SJSA1 (cell line): ENCODE results near the gene CNTNAP2. TPM values are rescaled to one million over a fixed set of nuclear protein-coding genes. Genes with fewer than 3 reads are reported as not detected.

Source experiments
- DNase-seq, 2 experiments: peaks; one replicate each; pipeline ENCODE4 v3.0.0-alpha.2; 2015 to 2020; ENCODE audit warnings: low spot score in 2 of 2, low read depth in 1 of 2
- H3K27ac ChIP-seq: fragments of 250-450 bp; sonication (Bioruptor Pico); 2 replicates; pipeline ENCODE4 v1.5.1; 2020; ENCODE audit warnings: mild to moderate bottlenecking, moderate library complexity
- H3K27me3 ChIP-seq: fragments of 250-450 bp; sonication (Bioruptor Pico); replicated peaks from 2 replicates; pipeline ENCODE4 v1.5.1; 2020; ENCODE audit warnings: mild to moderate bottlenecking, moderate library complexity
- H3K36me3 ChIP-seq: fragments of 250-450 bp; sonication (Bioruptor Pico); 2 replicates; pipeline ENCODE4 v1.5.1; 2020; ENCODE audit warnings: mild to moderate bottlenecking
- H3K4me1 ChIP-seq: fragments of 250-450 bp; sonication (Bioruptor Pico); replicated peaks from 2 replicates; pipeline ENCODE4 v1.6.1; 2021; ENCODE audit warnings: mild to moderate bottlenecking
- H3K4me3 ChIP-seq: fragments of 250-450 bp; sonication (Bioruptor Pico); 2 replicates; pipeline ENCODE4 v1.5.1; 2020; ENCODE audit warnings: mild to moderate bottlenecking
- H3K9me3 ChIP-seq: fragments of 250-450 bp; sonication (Bioruptor Pico); replicated peaks from 2 replicates; pipeline ENCODE4 v1.5.1; 2020; ENCODE audit warnings: mild to moderate bottlenecking
- total RNA-seq: library from RNA; depleted of rRNA; stranded (reverse); fragments of >200 nt; shearing (Covaris generic); gene quantifications from 2 replicates; pipeline ENCODE4 v1.2.3, GENCODE V29; 2014

Gene CNTNAP2
- total RNA-seq, 1 experiment from 2014 or later: 0.29 TPM

GRCh38 chr7:147296986-147297385 lies 1180.4 kb downstream of the CNTNAP2 start:
- Histone ChIP-seq H3K4me3 (no peak overlapping the region), H3K36me3 (no peaks in the 10 kb centered on the region), H3K9me3 (no peaks in the 10 kb centered on the region), H3K27me3 (no peaks in the 10 kb centered on the region), H3K27ac (no peak overlapping the region), H3K4me1 (no peaks in the 10 kb centered on the region)
- DNase-seq: no peak

- Histone ChIP-seq H3K9me3 (no peaks in the 10 kb centered on the region), H3K4me3 (no peak overlapping the region), H3K27ac (no peak overlapping the region), H3K36me3 (no peaks in the 10 kb centered on the region), H3K27me3 (no peaks in the 10 kb centered on the region), H3K4me1 (no peaks in the 10 kb centered on the region)
- no peak for DNase-seq
Observed at GRCh38 chr7:147298611-147299043, 1182.0 kb downstream of the CNTNAP2 start.

- Histone ChIP-seq H3K9me3 (no peaks in the 10 kb centered on the region), H3K4me1 (no peaks in the 10 kb centered on the region), H3K27me3 (no peaks in the 10 kb centered on the region), H3K4me3 (no peak overlapping the region), H3K36me3 (no peaks in the 10 kb centered on the region), H3K27ac (no peak overlapping the region)
- DNase-seq: no peak
Observed at GRCh38 chr7:147300293-147300692, 1183.7 kb downstream of the CNTNAP2 start.

- Histone ChIP-seq H3K4me1 (no peaks in the 10 kb centered on the region), H3K9me3 (no peaks in the 10 kb centered on the region), H3K27me3 (no peaks in the 10 kb centered on the region), H3K27ac (no peak overlapping the region), H3K4me3 (no peak overlapping the region), H3K36me3 (no peaks in the 10 kb centered on the region)
- DNase-seq: no peak
Observed at GRCh38 chr7:147304376-147304775, 1187.8 kb downstream of the CNTNAP2 start.

- H3K27ac ChIP-seq: no peak overlapping the region
- no peaks in the 10 kb centered on the region for H3K4me1 ChIP-seq
- H3K27me3 ChIP-seq: no peaks in the 10 kb centered on the region
- no peaks in the 10 kb centered on the region for H3K36me3 ChIP-seq
- H3K9me3 ChIP-seq: no peaks in the 10 kb centered on the region
- no peak overlapping the region for H3K4me3 ChIP-seq
- DNase-seq: no peak
Observed at GRCh38 chr7:147305827-147306226, 1189.2 kb downstream of the CNTNAP2 start.

GRCh38 chr7:147308539-147308938 lies 1191.9 kb downstream of the CNTNAP2 start:
- H3K9me3 ChIP-seq: no peaks in the 10 kb centered on the region
- H3K36me3 ChIP-seq: no peaks in the 10 kb centered on the region
- no peak for DNase-seq

GRCh38 chr7:147311336-147311735 lies 1194.7 kb downstream of the CNTNAP2 start:
- H3K27ac ChIP-seq: no peak overlapping the region
- H3K4me1 ChIP-seq: no peaks in the 10 kb centered on the region
- no peaks in the 10 kb centered on the region for H3K9me3 ChIP-seq
- H3K36me3 ChIP-seq: no peaks in the 10 kb centered on the region
- no peak for DNase-seq
- no peak overlapping the region for H3K4me3 ChIP-seq
- no peaks in the 10 kb centered on the region for H3K27me3 ChIP-seq

More at GRCh38 chr7:147308539-147308938, 1191.9 kb downstream of the CNTNAP2 start:
- no peak overlapping the region for H3K27ac ChIP-seq
- H3K27me3 ChIP-seq: no peaks in the 10 kb centered on the region
- no peak overlapping the region for H3K4me3 ChIP-seq
- no peaks in the 10 kb centered on the region for H3K4me1 ChIP-seq

- DNase-seq: no peak
- Histone ChIP-seq H3K27ac (no peak overlapping the region), H3K36me3 (no peaks in the 10 kb centered on the region), H3K4me3 (no peak overlapping the region), H3K4me1 (no peaks in the 10 kb centered on the region), H3K9me3 (no peaks in the 10 kb centered on the region), H3K27me3 (no peaks in the 10 kb centered on the region)
Observed at GRCh38 chr7:147321504-147321903, 1204.9 kb downstream of the CNTNAP2 start.

GRCh38 chr7:147332988-147333387 lies 1216.4 kb downstream of the CNTNAP2 start:
- no peaks in the 10 kb centered on the region for H3K4me1 ChIP-seq
- no peaks in the 10 kb centered on the region for H3K9me3 ChIP-seq
- no peak for DNase-seq
- H3K36me3 ChIP-seq: no peaks in the 10 kb centered on the region
- no peak overlapping the region for H3K4me3 ChIP-seq
- H3K27me3 ChIP-seq: no peaks in the 10 kb centered on the region
- no peak overlapping the region for H3K27ac ChIP-seq

- H3K9me3 ChIP-seq: no peaks in the 10 kb centered on the region
- no peaks in the 10 kb centered on the region for H3K27me3 ChIP-seq
- H3K4me3 ChIP-seq: no peak overlapping the region
- H3K36me3 ChIP-seq: no peaks in the 10 kb centered on the region
- DNase-seq: no peak
- no peaks in the 10 kb centered on the region for H3K4me1 ChIP-seq
- H3K27ac ChIP-seq: no peak overlapping the region
Observed at GRCh38 chr7:147363101-147363500, 1246.5 kb downstream of the CNTNAP2 start.

GRCh38 chr7:147376192-147376591 lies 1259.6 kb downstream of the CNTNAP2 start:
- Histone ChIP-seq H3K4me1 (no peaks in the 10 kb centered on the region), H3K27me3 (no peaks in the 10 kb centered on the region), H3K36me3 (no peaks in the 10 kb centered on the region), H3K27ac (no peak overlapping the region), H3K9me3 (no peaks in the 10 kb centered on the region), H3K4me3 (no peak overlapping the region)
- no peak for DNase-seq

GRCh38 chr7:147380926-147381325 lies 1264.3 kb downstream of the CNTNAP2 start:
- no peaks in the 10 kb centered on the region for H3K4me1 ChIP-seq
- no peak overlapping the region for H3K4me3 ChIP-seq
- H3K36me3 ChIP-seq: no peaks in the 10 kb centered on the region

GRCh38 chr7:147394329-147394728 lies 1277.7 kb downstream of the CNTNAP2 start:
- Histone ChIP-seq H3K9me3 (no peaks in the 10 kb centered on the region), H3K27ac (no peak overlapping the region), H3K4me1 (no peaks in the 10 kb centered on the region), H3K27me3 (no peaks in the 10 kb centered on the region), H3K4me3 (no peak overlapping the region), H3K36me3 (no peaks in the 10 kb centered on the region)
- no peak for DNase-seq

More at GRCh38 chr7:147380926-147381325, 1264.3 kb downstream of the CNTNAP2 start:
- H3K9me3 ChIP-seq: no peaks in the 10 kb centered on the region
- no peak for DNase-seq
- no peak overlapping the region for H3K27ac ChIP-seq
- no peaks in the 10 kb centered on the region for H3K27me3 ChIP-seq

GRCh38 chr7:147400221-147400689 lies 1283.7 kb downstream of the CNTNAP2 start:
- H3K36me3 ChIP-seq: no peaks in the 10 kb centered on the region
- H3K27me3 ChIP-seq: no peaks in the 10 kb centered on the region
- no peaks in the 10 kb centered on the region for H3K9me3 ChIP-seq
- H3K4me1 ChIP-seq: peaks cover under 1% of the 10 kb centered on the region
- H3K27ac ChIP-seq: no peak overlapping the region
- DNase-seq: peak in 1 of 2 experiments; percentile 11
- no peak overlapping the region for H3K4me3 ChIP-seq

GRCh38 chr7:147400925-147401324 lies 1284.3 kb downstream of the CNTNAP2 start:
- Histone ChIP-seq H3K4me1 (peaks cover 7% of the 10 kb centered on the region), H3K27ac (no peak overlapping the region)
- DNase-seq: no peak

More at GRCh38 chr7:147400925-147401324, 1284.3 kb downstream of the CNTNAP2 start:
- no peaks in the 10 kb centered on the region for H3K9me3 ChIP-seq
- no peaks in the 10 kb centered on the region for H3K27me3 ChIP-seq
- H3K36me3 ChIP-seq: no peaks in the 10 kb centered on the region
- no peak overlapping the region for H3K4me3 ChIP-seq
